Fibroblast of skin of right biceps (primary cell): ENCODE measurements around the gene ADAR.

ENCODE experiments used
- DNase-seq: peaks from one replicate; pipeline ENCODE4 v3.0.0-alpha.2; 2013

ADAR gene

DNA sequence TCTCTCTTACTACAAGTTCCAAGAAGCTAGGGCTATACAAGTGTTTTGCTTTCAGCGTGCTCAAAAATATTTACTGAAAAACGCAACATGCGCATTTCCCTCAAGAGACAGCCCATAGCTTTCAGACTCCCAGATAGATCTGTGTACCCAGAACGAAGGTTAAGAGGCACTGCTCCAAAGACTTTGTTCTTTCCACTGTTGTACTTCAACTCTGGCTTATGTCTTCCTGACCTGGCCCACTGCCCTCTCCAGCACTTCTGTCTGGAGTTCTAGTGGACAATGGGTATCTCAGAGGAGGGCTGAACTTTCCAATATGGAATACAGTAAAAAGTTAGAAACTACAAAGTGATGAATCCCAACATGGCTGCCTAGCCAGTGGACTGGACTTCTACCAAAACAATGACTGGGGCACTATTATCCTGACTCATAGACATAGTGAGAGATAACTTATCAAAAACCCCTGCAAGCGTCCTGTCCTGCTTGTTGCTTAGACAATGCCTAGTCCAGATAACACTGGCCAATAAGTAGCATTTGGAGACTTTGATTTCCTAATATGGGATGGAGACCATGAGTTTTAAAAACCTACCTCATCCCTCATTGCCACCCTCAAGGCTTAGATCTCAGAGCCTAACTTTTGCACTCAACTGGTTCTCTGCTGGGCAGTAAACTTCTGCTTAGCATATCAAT is 8.8 kb upstream of the ADAR start:
- no peak for DNase-seq

DNA sequence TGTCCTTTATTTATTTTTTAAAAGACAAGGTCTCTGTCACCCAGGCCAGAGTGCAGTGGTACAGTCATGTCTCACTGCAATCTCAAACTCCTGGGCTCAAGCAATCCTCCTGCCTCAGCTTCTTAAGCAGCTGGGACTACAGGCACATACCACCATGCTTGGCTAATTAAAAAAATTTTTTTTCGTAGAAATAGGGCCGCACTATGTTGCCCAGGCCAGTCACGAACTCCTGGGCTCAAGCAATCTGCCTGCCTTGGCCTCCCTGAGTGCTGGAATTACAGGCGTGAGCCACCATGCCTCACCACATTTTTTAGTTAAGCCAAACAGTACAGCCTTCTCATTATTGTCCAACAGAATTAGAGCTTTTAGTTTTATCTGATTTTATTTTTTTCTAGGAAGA is 7.4 kb upstream of the ADAR start:
- no peak for DNase-seq

DNA sequence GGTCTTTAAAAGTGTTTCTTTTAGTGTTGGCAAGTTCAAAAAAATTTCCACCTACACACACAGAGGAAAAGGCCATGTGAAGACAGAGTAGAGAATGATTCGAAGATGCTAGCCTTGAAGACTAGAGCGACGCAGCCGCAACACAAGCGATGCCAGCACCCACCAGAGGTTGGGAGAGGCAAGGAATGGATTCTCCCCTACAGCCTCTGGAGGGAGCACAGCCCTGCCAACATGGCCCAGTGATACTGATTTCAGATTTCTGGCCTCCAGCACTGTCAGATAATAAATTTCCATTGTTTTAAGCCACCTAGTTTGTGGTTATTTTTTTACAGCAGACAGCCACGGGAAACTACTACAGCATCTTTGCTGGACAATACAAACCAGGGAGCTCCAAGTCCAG is 6.9 kb upstream of the ADAR start:
- no peak for DNase-seq

DNA sequence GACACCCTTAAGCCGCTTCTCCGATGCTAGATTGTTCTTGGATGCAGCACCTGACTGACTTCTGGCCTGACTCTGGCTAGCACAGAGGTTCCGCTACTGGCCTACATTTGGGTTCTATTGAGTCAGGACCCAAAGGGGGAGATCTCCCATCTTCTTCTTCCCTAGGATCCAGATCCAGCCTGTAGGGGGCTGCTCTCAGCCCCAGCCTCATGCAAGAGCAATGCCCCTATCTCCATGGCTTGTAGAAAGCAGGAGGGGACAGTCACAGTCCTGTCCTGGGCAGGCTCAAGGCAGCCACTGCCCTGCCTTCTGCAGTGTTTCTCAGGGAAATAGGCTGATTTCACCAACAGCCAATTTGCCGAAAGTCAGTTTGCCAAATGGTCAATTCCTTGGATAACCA is 6.3 kb upstream of the ADAR start:
- no peak for DNase-seq

DNA sequence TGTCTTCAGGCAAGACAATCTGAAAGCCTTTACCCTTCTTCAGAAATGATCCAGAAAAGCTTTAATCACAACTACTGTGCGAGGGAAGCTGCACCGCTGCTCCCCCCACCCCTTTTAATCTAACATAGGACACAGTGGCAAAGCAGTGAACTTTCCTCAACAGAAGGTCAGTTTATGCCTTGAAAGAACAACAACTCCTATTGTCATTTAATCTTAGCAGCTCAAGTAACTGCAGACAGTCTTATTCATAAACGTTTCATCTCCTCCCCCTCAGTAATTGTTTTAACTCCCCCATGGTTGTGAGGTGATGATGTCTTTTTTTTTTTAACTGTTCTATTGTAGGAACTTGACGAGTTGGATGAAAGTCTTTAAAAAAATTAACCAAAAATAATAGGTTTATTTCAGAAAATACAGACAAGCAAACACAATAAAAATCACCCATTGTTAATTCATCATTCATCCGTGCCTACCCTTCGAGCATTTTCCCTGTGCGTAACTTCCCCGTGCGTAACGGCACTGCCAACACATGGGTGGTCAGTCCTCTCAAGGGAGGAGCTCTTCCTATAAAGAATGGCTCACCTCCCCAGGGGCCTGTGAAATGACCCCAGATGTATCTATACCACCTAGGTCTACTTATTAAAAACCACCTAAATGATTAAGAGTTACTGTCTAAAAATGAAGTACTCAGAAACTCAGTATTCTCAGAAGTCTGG is 3.3 kb upstream of the ADAR start:
- DNase-seq = no peak

DNA sequence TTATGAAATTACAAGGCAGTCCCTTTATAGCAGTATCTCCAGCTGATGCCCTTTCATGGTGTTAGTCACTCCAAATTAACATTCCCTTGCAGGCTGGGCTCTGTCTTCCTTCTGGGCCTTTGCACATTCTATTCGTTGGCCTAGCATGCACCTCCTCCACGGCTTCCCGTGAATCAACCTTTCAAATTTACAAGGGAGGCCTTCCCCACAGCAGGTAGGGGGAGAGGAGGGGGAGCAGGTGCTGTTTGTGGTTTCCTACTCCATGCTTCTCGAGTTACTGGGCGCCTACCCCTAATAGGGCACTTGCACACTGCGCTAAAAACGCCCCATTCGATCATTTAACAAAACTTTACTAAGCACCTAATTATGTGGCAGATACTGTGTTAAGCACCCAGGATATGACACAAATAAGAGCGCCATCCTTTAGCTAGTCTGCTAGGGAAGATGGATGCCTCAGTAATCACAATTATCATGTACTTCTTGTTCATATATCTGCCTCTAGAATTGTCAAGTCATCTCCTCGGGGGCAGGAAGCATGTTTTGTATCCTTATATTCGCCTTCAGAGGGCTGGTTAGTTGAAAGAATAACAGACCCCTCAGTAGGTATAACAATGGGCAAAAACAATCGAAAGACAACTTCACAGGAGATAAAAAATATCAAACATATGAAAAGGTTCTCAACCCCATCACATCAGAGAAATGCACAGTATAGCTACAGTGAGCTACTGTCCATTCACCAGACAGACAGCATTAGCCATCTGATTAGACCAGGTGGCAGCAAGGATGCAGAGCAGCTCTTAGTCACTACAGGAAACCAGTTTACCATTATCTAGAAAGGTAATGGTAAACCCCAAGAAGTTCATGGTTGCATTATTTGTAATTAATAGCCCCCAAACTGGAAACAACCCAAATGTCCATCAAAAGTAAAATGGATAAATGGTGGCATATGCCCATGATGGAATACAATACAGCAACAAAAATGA is 1.7 kb upstream of the ADAR start:
- DNase-seq = peak; percentile 61

DNA sequence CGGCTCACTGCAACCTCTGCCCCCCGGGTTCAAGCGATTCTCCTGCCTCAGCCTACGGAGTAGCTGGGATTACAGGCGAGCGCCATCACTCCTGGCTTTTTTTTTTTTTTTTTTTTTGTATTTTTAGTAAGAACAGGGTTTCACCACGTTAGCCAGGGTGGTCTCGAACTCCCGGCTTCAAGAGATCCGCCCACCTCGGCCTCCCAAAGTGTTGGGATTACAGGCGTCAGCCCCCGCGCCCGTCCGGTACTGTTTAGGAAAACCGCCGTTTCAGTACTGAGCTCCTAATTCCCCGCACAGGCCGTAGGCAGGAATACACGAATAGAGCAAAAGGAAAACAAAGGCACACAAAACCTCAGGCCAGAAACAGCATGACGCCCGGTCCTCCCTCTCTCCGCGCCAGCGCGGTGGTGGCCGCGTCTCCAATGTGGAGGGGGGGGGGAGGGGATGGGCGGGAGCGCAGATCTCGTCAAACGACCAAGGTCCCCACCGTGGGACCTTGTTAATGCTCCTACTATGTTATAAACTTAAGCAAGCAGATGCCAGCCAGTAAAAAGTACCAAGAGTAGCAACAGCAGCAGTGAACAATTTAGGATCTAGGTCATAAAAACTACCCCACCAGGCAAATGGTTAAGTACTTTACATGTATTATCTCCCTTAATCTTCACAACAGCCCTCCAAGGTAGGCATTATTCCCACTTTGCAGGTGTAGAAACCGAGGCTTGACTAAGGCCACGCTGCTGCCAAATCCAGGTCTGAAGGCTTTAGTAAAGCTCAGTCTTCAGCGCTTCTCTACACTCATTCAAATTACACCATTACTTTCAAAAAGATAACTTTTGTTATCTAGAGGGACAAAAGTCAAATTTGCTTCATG is 648 bp upstream of the ADAR start:
- peak; percentile 65 for DNase-seq

DNA sequence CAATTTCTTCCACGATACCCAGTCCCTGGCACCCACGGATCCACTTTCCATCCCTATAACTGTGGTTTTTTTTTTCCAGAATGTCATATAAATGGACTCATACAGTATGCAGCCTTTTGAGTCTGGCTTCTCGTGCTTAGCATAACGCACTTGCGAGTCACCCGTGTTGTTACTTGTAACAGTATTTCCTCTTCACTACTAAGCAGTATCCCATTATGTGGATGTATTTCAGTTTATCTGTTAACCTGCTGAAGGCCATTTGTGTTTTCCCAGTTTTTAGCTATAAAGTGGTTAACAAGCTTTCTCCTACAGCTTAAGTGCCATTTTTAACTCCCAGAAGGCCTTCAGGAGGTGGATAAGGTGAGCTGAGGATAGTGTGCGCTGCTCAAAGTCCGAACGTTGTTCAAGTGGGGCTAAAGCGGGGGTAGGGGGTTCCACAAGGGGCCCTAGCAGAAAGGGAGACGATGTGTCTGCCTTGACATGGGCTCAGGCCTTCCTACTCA is 829 bp downstream of the ADAR start:
- peak; percentile 66 for DNase-seq

DNA sequence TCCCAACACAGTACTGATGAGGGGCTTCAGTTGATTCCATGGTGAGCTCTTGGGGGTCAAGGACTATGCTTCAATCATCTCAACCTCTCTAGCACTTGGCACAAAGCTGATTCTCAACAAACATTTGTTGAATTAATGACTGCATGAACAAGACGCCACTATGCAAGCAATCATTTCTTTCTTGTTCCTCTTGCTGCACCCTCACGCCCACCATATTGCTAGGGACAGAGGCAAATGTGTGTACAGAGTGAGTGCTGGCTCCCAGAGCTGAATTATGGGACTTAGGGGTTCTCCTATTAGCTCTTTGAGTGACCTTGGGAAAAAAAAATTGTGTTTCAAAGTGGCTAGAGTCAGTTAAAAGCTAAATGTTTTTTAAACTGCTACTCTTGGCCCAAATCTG is 2.5 kb downstream of the ADAR start:
- DNase-seq = no peak

DNA sequence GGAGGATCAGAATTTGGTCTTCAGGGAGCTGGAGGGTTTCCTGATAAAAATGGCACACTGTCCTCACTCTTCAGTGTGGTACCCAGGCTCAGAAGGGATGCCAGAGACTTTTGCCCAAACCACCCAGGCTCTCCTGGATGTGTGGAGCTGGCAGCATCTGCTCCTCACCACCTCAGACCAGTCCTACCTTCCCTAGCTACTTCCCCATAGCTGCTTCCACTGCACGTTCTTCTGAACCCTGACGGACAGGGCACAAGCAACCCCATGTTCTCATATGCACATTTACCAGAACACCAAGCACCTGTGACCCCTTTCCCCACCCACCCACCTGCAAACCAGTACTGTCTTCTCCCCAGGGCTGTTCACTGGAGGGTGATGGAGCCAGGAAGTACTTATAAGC is 4.7 kb downstream of the ADAR start:
- no peak for DNase-seq

DNA sequence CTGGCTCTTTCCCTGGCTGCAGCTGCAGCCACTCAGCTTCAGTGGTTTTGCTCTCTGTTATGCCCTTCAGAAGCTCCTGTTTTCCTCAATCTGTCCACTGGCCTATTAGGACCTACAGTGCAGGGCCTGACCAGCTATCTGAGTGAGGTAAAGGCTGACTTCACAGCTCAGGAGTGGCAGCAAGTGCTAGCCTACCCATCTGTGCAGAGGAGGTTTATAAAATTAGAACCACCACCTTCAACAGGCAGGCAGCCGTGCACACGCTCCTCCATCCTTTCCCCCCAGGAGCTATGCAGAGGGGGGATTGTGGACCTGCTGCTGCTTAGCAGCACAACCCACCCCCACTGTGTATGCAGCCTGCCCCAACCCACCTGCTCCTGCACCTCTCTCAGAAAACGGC is 8.3 kb downstream of the ADAR start:
- no peak for DNase-seq

DNA sequence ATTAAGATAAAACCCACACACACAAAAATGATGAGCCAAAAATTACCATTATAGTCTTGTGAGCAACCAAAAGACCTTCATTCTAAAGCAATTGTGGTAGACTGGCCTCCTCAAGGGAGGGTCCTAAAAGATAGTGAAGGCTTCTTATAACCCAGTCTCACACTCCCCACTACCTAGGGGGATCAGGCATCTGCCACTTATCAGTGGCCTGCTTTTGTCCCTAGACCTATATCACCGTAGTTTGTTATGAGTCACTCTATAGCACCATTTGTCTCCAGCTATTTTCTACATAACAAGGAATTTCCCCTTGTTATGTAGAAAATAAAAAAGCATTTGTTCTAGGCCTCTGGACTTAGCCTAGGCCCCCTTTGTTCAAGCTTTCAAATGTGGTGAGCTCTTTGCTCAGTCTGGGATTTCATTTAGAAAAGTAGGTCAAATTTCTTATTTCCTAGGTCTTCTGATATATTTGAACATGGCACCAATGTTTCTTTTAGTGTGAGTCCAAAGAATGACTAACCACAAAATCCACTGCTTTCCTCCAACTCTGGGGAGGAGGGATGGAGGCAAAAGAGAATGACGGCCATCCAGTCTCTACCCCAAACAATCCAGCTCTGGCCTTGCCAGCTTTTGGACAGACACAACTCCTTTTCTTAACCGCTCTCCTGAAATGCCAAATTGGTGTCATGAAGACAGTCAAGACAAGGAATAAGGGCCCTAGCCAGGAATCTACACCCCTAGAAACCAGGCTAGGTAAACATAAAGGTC is 8.9 kb downstream of the ADAR start:
- DNase-seq = no peak

DNA sequence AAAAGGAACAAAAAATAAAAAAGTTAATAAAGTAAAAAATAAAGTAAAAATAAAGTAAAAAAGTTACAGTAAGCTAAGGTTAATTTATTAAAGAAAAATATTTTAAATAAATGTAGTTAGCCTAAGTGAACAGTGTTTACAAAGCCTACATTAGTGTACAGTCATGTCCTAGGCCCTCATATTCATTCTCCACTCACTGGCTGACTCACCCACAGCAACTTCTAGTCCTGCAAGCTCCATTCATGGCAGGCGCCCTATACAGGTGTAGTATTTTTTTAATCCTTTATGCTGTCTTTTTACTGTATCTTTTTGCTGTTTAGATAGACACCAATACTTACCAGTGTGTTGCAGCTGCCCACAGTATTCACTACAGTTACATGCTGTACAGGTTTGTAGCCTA is 12.4 kb downstream of the ADAR start:
- DNase-seq = peak; percentile 26

DNA sequence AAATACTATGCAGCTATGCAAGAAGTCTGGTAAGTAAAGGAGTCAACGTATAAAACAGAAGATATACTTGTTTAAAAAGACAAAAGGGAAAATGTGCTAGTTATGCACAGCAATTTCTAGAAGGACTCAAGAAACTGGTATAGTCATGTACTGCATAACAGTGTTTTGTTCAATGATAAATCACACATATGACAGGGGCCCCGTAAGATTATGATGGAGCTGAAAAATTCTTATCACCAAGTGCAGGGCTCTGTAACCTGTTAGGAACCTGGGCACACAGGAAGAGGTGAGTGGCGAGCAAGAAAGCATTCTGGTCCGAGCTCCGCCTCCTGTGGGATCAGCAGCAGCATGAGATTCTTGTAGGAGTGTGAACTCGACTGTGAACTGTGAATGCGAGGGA is 13.2 kb downstream of the ADAR start:
- DNase-seq = no peak

DNA sequence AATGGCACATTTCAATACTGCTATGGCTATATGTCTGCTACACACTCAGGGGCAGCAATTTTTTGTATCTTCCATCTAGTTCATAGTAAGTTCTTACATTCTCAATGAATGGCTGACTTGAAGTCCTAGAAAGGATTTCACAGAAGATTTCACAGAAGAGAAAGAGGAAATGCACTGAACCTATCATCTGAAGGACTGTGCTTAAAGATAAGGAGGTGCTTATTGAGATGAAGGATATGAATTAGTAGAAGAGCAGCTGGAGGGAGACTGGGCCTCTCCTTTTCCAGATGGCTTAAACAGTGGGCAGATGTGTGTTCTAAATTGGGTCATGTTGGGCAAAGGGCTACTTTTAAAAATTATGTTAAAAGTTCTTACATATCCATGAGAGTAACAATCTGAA is 14.6 kb downstream of the ADAR start:
- DNase-seq = no peak

DNA sequence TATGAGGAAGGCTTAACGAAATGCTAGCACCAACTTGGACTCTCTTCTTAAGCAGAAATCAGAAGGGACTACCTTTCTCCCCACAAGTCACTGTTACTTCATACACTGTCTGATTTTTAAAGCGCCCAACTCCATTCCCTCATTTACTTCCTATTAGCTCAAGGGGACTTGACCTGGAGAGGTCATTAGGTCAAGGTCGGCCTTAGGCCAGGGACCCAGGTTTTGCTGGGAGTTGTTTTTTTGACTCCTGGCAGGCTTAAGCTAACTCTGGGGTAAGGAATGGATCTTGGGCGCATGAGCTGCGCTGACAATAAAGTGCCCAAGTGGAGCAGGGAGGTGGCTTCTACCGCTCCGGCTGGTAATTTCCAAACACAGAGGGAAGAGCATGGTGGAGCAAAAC is 16.8 kb downstream of the ADAR start:
- no peak for DNase-seq

DNA sequence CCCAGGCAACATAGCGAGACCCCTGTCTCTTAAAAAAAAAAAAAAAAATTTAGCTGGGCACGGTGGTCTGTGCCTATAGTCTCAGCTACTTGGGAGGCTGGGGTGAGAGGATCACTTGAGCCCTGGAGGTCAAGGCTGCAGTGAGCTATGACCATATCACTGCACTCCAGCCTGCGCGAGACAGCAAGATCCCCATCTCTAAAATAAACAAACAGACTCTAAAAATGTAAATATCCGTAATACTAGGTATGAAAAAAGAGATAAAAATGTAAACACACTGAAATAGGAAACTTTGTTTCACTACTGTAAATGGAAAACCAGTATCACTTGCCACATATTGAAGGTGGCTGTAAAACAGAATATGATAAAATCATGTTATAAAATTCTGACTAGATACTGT is 17.2 kb downstream of the ADAR start:
- no peak for DNase-seq

DNA sequence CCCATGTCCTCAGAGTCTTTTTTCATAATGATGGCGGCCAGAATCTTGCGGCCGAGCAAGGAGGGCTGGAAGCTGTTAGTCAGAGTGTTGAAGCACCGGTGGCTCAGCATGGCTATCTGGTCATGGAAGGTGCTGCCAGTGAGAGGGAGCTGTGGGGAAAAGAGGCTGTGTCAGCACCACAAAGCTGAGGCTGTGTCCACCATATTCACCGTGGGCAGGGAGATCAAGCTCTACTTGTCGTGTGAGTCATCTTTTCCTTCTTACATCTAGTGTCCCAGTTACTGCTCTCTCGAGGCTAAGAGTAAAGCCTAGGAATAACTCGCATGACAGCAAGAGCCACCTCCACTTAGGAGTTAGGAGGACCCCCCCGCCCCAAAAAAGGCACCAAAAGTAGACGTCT is 18.2 kb downstream of the ADAR start:
- no peak for DNase-seq

DNA sequence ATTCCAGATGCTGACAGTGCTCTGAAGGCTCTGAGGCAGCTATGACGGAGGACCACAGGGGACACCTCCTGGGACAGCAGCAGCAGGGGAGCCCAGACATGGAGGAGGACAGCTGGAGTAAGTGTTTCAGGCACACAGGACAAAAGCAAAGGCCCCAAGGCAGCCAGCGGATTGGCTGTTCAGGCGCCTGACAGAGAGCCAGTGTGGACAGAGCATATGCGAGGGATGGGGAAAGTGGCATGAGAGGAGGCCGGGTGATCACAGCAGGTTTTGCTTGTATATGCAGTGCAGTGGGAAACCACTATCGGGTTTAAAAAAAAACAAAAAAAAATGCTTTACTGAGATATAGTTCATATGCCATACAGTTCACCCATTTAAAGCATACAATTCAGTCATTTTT is 21.3 kb downstream of the ADAR start:
- no peak for DNase-seq

DNA sequence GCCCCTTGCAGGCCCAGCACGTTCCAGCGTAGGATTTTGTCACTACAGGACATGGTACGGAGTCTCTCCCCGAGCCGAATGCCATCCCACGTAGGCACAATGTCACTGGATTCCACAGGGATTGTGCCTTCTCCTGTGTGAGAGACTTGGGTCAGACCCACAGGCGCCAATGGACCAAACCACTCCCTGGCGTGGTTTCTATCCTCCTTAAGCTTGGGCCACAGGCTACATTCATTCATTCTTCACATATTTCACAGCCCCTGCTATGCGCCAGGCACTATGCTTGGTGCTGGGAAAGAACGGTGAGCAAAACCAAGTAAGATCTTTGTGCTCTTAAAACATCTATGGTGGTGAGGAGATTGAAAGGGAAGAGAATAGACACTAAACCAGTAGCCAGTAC is 21.8 kb downstream of the ADAR start:
- no peak for DNase-seq

DNA sequence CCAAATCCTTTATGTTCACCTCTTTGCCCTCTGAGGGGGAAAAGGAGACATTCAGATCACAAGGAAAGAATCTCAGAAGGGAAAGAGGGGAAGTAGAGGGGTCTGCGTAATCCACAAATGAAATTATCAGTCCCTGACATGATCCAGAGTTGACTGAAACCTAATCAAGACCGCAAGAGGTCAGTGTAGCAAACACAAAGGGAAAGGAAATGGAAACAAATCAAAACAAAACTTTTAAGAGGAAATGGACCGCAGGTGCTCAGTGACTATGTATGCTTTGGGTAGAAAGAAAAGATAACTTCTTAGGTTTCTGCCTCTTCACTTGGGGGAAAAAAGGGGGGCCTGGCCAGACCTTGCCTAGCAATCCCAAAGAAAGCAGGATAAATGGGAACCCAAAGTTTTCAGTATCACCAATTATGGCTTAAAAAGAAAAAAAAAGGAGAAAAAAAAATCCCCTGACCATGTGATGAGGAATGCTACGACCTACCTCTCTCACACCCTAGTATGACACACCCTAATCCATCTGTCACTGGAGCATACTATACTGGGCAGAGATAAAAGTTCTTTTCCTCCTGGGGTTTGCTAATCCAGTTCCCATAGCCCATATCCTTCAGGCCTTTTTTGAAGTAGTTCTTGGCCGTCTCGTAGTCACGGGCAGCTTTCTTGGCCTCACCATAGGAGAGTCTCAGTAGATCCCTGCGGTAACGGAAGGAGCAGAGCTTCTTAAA is 23.6 kb downstream of the ADAR start:
- DNase-seq = no peak
